Activated CD4-positive, alpha-beta T cell treated with anti-CD3 and anti-CD28 coated beads for 36 hours (primary cell): Measurements from ENCODE around the gene HELZ2. TPM values are rescaled to one million over a fixed set of nuclear protein-coding genes. Genes with fewer than 3 reads are reported as not detected.

Source experiments
- ATAC-seq: fragments of 200-7000 bp; cut with Tn5 transposase; one replicate; pipeline ENCODE4 v1.10.0; 2021; ENCODE audit warnings: mild to moderate bottlenecking, moderate library complexity
- CTCF ChIA-PET: fragments of 350-600 bp; sonication (Branson Sonifier 250); formaldehyde crosslinking; loops from one replicate; lab custom pipeline; 2021; ENCODE audit warnings: antibody characterized with exemption; lab: Charles Lee
- POLR2A ChIA-PET: fragments of 350-600 bp; sonication (Branson Sonifier 250); formaldehyde crosslinking; loops from one replicate; lab custom pipeline; 2021; ENCODE audit warnings: antibody characterized with exemption, inconsistent platforms; lab: Charles Lee
- DNase-seq: peaks from one replicate; pipeline ENCODE4 v3.0.0-alpha.2; 2020
- H3K27ac Mint-ChIP-seq: one replicate; pipeline ENCODE4 v1.8.0; 2021; ENCODE audit warnings: mixed read lengths
- H3K27me3 Mint-ChIP-seq: one replicate; pipeline ENCODE4 v1.8.0; 2021; ENCODE audit warnings: mixed read lengths
- H3K36me3 Mint-ChIP-seq: one replicate; pipeline ENCODE4 v1.8.0; 2021; ENCODE audit warnings: low read depth, mixed read lengths
- H3K4me1 Mint-ChIP-seq: one replicate; pipeline ENCODE4 v1.8.0; 2021; ENCODE audit warnings: mixed read lengths
- H3K4me3 Mint-ChIP-seq: one replicate; pipeline ENCODE4 v1.8.0; 2021; ENCODE audit warnings: mild to moderate bottlenecking, moderate library complexity, mixed read lengths
- H3K9me3 Mint-ChIP-seq: one replicate; pipeline ENCODE4 v1.8.0; 2021; ENCODE audit warnings: low read depth, mixed read lengths
- intact Hi-C, 2 experiments: fragments of 100-400 bp; cut with DNase I in 1 of 2; cut with micrococcal nuclease in 1 of 2; formaldehyde crosslinking; loops; one replicate each; pipeline versions ENCODE4 v1.14.2 to v1.15.1; 2022 to 2024; cut with DNase I, micrococcal nuclease
- total RNA-seq, 2 experiments: library from RNA; stranded (reverse); gene quantifications; one replicate each; pipeline ENCODE4 v1.2.3, GENCODE V29; 2021

Gene HELZ2
- total RNA-seq, 2 experiments from 2014 or later = 16.1 to 18.7 TPM

GRCh38 chr20:63537525-63538203, 36.4 kb downstream of the HELZ2 start:
- intact Hi-C loops = loop anchor here (1.0 to 10.0 kb wide), 23 partner anchors 16 to 583 kb away; partner anchors contain the start of genes TCEA2 (in 2 of the 2), TPD52L2 (in 2 of the 2), UCKL1 (in 2 of the 2) and ABHD16B (in 1 of the 2)
- ChIA-PET POLR2A (interaction anchor here (0.6 to 1.1 kb wide), 4 partner anchors 17 to 328 kb away, joined by 3 to 5 read pairs (median 4); partner anchors contain the start of gene TPD52L2), CTCF (interaction anchor here (0.6 to 3.2 kb wide), 23 partner anchors 9 to 501 kb away, joined by 3 to 21 read pairs (median 3); partner anchors contain the start of genes ARFRP1, FNDC11, PPDPF and TPD52L2)
- no peaks in the 10 kb centered on the region for H3K27me3 Mint-ChIP-seq
- peak overlapping the region; percentile 85 for H3K27ac Mint-ChIP-seq
- DNase-seq (peak; percentile 98), ATAC-seq (peak; percentile 97)
- H3K9me3 Mint-ChIP-seq = no peaks in the 10 kb centered on the region
- peaks cover 8% of the 10 kb centered on the region for H3K4me1 Mint-ChIP-seq
- H3K4me3 Mint-ChIP-seq = peak overlapping the region; percentile 68
- no peaks in the 10 kb centered on the region for H3K36me3 Mint-ChIP-seq

DNA sequence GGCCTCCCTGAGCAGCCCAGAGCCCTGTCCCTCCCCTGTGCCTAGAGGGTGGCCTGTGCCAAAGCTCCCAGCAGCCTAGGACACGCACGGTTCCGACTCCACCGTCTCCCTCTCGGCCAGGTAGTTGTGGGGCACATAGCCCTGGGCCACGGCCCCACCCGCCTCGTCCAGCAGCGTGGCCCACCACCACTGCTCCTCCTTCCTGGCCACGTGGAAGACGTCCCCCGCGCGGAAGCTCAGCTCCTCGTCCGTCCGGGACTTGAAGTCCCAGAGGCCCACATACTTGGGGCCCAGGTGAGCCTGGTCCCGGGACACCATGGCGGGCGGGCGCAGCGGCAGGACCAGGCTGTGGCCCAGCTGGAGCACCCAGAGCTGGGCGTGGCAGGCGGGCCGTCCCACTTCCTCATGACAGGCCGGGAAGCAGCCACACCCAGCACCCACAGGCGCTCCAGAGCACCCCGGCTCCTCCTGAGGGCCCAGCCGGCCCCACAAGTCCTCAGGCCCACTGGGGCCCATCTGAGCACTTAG, 37.0 kb downstream of the HELZ2 start, which contains the start of gene PTK6:
Gene PTK6 (minus strand): TSS at position 380 of the 528 bp plus-strand sequence. CDS start 62 bp downstream, at position 318.
- H3K27me3 Mint-ChIP-seq = no peaks in the 10 kb centered on the region
- no peaks in the 10 kb centered on the region for H3K9me3 Mint-ChIP-seq
- intact Hi-C loops = loop anchor here (1.0 to 10.0 kb wide), 11 partner anchors 16 to 528 kb away; partner anchors contain the start of genes UCKL1 (in 2 of the 2), ABHD16B (in 1 of the 2), GMEB2 (in 1 of the 2) and PPDPF (in 1 of the 2)
- ATAC-seq (peak; percentile 13), DNase-seq (peak; percentile 67)
- peak within 1 kb of the TSS; percentile 85 for H3K27ac Mint-ChIP-seq
- H3K4me3 Mint-ChIP-seq = peak within 1 kb of the TSS; percentile 68
- CTCF ChIA-PET = interaction anchor here (0.6 to 3.2 kb wide), 21 partner anchors 10 to 502 kb away, joined by 3 to 21 read pairs (median 3); partner anchors contain the start of genes ARFRP1, FNDC11, PPDPF and TPD52L2
- H3K4me1 Mint-ChIP-seq = peaks cover 8% of the 10 kb centered on the region
- POLR2A ChIA-PET = interaction anchor here (0.6 to 1.1 kb wide), 4 partner anchors 16 to 328 kb away, joined by 3 to 5 read pairs (median 4); partner anchors contain the start of gene TPD52L2
- H3K36me3 Mint-ChIP-seq = no peaks in the 10 kb centered on the region

DNA sequence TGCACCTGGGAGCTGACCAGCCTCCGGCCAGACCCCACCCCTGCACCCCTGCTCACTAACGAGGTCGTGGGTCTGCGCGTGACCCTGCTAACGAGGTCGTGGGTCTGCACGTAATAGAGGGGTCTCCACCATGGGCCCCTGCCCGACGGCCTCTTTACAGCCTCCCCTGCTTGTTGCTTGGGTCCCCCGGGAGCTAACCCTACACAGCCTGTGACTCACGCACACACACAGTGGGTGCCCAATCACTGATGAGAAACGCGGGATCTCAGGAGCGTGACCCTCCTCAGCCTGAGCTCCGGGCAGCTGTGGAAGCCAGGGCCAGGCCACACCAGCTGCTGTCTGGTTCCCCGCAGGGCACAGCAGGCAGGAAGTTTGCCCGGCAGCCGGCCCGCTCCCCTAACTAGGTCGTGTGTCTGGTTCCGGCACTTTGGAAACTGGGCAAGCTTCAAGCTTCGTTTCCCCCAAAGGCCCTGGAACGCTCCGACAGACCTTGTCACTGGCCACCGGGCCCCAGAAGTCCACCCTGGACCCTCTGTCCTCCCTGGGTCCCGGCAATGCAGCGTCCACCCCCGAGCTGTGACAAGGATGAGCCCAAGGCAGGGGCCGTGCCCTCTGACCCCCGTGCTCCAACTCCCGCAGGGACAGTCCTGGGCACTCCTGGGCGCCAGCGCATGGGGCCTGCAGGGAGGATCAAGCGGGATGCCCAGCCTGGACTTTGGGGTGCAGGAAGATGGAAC, 37.6 kb downstream of the HELZ2 start:
- Mint-ChIP-seq H3K27me3 (no peaks in the 10 kb centered on the region), H3K27ac (no peak overlapping the region), H3K36me3 (no peaks in the 10 kb centered on the region), H3K9me3 (no peaks in the 10 kb centered on the region), H3K4me1 (peaks cover 8% of the 10 kb centered on the region), H3K4me3 (no peak overlapping the region)
- ATAC-seq (no peak), DNase-seq (peak; percentile 20)
- intact Hi-C loops = loop anchor here (2.0 to 10.0 kb wide), 6 partner anchors 101 to 528 kb away; partner anchors contain the start of genes UCKL1 (in 2 of the 2), ABHD16B (in 1 of the 2), TCEA2 (in 1 of the 2) and TPD52L2 (in 1 of the 2)
- CTCF ChIA-PET = interaction anchor here (0.9 to 3.2 kb wide), 7 partner anchors 10 to 437 kb away, joined by 3 to 21 read pairs (median 7); partner anchors contain the start of gene PPDPF
- POLR2A ChIA-PET = interaction anchor here (0.6 kb wide), 2 partner anchors 10 to 306 kb away, joined by 3 read pairs; no protein-coding TSS in a partner anchor

DNA sequence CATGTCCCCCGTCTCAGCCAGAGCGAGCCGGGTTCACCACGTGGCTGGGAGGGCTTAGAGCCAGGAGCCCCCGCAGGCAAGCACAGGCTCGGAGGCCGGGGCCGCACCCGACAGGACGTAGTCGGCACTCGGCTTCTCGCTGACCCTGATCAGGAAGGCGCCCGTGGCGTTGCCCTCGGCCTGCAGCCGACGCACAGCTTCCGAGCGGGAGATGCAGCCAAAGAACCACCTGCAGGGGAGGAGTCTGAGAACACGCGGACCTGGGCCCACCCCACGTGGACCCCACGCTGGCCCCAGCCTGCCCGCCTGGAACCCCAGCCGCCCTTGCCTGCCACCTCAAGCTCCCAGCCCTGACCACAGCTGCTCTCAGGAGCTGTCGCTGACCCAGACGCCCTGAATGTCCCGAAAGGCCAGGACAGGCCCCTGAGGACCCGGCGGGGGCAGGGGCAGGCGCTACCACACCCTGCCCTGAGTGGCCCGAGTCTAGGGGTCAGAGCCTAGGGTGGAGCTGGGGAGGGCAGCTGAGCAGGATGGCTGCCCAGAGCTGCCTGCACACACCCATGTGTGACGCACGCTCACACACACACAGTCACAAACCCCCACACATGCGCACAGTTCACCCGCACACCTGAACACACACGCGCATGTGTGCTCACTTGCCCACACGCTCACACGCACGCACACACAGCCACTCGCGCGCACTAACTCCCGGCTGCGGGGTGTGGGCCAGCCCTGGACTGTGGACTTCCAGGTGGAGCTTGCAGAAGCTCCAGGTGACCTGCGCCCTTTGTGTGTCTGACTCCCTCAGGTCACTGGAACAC, 39.0 kb downstream of the HELZ2 start:
- Mint-ChIP-seq H3K9me3 (no peaks in the 10 kb centered on the region), H3K36me3 (no peaks in the 10 kb centered on the region), H3K27ac (no peak overlapping the region), H3K4me1 (peaks cover 8% of the 10 kb centered on the region), H3K4me3 (no peak overlapping the region), H3K27me3 (no peaks in the 10 kb centered on the region)
- DNase-seq (peak; percentile 34), ATAC-seq (no peak)
- intact Hi-C loops = loop anchor here (5.0 to 10.0 kb wide), 5 partner anchors 102 to 530 kb away; partner anchors contain the start of genes UCKL1 (in 2 of the 2), ABHD16B (in 1 of the 2), TCEA2 (in 1 of the 2) and TPD52L2 (in 1 of the 2)
- ChIA-PET POLR2A (no interaction called here), CTCF (interaction anchor here (3.2 kb wide), 1 partner anchor 438 kb away, joined by 10 read pairs; no protein-coding TSS in a partner anchor)

DNA sequence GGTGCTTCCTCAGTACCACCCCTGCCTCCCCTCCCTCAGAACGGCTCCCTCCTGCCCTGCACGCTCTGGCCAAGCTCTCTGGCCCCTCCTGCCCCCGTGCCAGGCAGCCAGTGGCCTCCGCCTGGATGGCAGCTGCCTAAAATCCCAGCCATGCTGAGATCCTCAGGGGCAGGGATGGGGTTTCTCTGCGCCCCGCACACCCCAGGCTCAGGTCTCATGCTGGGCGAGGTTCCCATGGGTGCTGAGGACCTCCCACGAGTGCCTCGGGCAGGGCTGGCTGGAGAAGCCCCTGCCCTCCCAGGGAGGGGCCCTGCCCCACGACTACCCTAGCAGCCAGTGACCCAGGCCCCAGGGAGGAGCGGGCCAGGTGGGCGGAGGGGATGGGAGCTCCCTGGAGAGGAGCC, 39.6 kb downstream of the HELZ2 start:
- peaks cover 8% of the 10 kb centered on the region for H3K4me1 Mint-ChIP-seq
- no peaks in the 10 kb centered on the region for H3K9me3 Mint-ChIP-seq
- DNase-seq = peak; percentile 8
- ChIA-PET POLR2A (no interaction called here), CTCF (no interaction called here)
- no peak overlapping the region for H3K27ac Mint-ChIP-seq
- H3K36me3 Mint-ChIP-seq = no peaks in the 10 kb centered on the region
- no peaks in the 10 kb centered on the region for H3K27me3 Mint-ChIP-seq
- no peak overlapping the region for H3K4me3 Mint-ChIP-seq
- ATAC-seq = no peak
- intact Hi-C loops = loop anchor here in 1 of 2 experiments (10.0 kb wide), 2 partner anchors 330 to 530 kb away; partner anchors contain the start of genes ABHD16B, TCEA2 and TPD52L2

GRCh38 chr20:63533871-63534393, 40.1 kb downstream of the HELZ2 start:
- ATAC-seq (no peak), DNase-seq (peak; percentile 6)
- ChIA-PET CTCF (no interaction called here), POLR2A (no interaction called here)
- H3K27me3 Mint-ChIP-seq = no peaks in the 10 kb centered on the region
- H3K27ac Mint-ChIP-seq = no peak overlapping the region
- H3K36me3 Mint-ChIP-seq = no peaks in the 10 kb centered on the region
- intact Hi-C loops = loop anchor here in 1 of 2 experiments (10.0 kb wide), 2 partner anchors 331 to 531 kb away; partner anchors contain the start of genes ABHD16B, TCEA2 and TPD52L2
- peaks cover 8% of the 10 kb centered on the region for H3K4me1 Mint-ChIP-seq
- H3K9me3 Mint-ChIP-seq = no peaks in the 10 kb centered on the region
- no peak overlapping the region for H3K4me3 Mint-ChIP-seq

DNA sequence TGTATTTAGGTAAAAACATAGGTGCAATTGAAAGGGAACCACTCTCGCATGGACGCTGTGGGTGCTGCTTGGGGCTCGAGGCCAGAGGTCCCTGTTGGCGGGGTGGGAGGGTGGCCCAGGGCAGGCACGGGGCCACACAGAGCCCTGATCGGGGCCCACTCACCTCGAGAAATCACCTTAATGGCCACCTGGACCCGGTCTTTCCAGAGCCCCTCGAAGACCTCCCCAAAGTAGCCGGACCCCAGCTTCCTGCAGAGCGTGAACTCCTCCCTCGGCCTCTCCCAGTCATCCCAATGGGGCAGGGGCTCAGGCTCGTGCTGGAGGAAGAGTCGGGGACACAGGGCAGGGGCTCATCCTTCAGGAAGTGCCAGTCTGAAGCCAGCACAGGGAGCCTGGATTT, 40.7 kb downstream of the HELZ2 start:
- Mint-ChIP-seq H3K27me3 (no peaks in the 10 kb centered on the region), H3K4me3 (no peak overlapping the region), H3K36me3 (no peaks in the 10 kb centered on the region), H3K27ac (no peak overlapping the region), H3K4me1 (peaks cover 9% of the 10 kb centered on the region), H3K9me3 (no peaks in the 10 kb centered on the region)
- ChIA-PET CTCF (no interaction called here), POLR2A (no interaction called here)
- intact Hi-C loops = loop anchor here in 1 of 2 experiments (10.0 kb wide), 2 partner anchors 331 to 531 kb away; partner anchors contain the start of genes ABHD16B, TCEA2 and TPD52L2
- ATAC-seq (no peak), DNase-seq (no peak)

- DNase-seq (peak; percentile 7), ATAC-seq (no peak)
- intact Hi-C loops = loop anchor here in 1 of 2 experiments (10.0 kb wide), 2 partner anchors 332 to 532 kb away; partner anchors contain the start of genes ABHD16B, TCEA2 and TPD52L2
- Mint-ChIP-seq H3K27ac (no peak overlapping the region), H3K4me1 (peaks cover 11% of the 10 kb centered on the region), H3K4me3 (no peak overlapping the region), H3K9me3 (no peaks in the 10 kb centered on the region), H3K27me3 (no peaks in the 10 kb centered on the region), H3K36me3 (no peaks in the 10 kb centered on the region)
- ChIA-PET POLR2A (no interaction called here), CTCF (no interaction called here)
Measured at GRCh38 chr20:63532449-63532971, 41.5 kb downstream of the HELZ2 start.

DNA sequence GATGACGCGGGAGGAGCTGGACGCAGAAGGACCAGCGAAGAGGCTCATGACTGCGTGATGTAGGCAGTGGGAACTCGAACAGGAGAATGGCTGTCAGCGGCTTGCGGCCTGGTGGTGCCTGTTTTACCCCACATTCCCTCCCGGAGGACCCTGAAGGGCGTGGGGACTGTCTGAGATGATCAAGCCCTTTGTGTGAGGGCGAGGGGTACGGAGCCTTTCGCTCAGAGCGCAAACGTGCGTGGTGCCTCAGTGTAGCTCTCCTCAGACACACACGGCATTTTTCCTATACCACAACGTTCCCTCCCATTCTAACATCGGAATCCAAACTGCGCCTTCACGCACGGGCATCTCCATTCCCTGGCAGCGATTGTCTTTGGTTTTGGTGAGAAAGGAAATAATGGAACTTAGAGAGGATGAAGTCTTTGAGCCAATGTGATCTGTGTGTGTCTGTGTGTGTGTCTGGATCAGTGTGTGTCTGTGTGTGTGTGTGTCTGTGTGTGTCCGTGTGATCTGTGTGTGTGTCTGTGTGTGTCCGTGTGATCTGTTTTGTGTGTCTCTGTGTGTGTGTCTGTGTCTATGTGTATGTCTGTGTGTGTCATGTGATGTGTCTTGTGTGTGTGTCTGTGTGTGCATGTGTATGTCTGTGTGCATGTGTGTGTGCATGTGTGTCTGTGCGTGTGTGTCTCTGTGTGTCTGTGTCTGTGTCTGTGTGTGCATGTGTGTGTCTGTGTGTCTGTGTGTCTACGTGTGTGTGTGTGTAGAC, 42.2 kb downstream of the HELZ2 start:
- ATAC-seq (no peak), DNase-seq (peak; percentile 3)
- ChIA-PET CTCF (no interaction called here), POLR2A (no interaction called here)
- intact Hi-C loops = loop anchor here in 1 of 2 experiments (10.0 kb wide), 2 partner anchors 333 to 533 kb away; partner anchors contain the start of genes ABHD16B, TCEA2 and TPD52L2
- Mint-ChIP-seq H3K4me1 (peaks cover 8% of the 10 kb centered on the region), H3K27ac (no peak overlapping the region), H3K36me3 (no peaks in the 10 kb centered on the region), H3K4me3 (no peak overlapping the region), H3K9me3 (no peaks in the 10 kb centered on the region), H3K27me3 (no peaks in the 10 kb centered on the region)
